GM12878 (cell line): ENCODE measurements around the gene KLHL3. TPM values are rescaled to one million over a fixed set of nuclear protein-coding genes. Genes with fewer than 3 reads are reported as not detected.

ENCODE experiments used
- ATAC-seq: fragments of 200-7000 bp; cut with Tn5 transposase; 3 replicates; pipeline ENCODE4 v1.9.1; 2020; ENCODE audit warnings: mild to moderate bottlenecking, moderate library complexity
- BruUV-seq: library from RNA; stranded (reverse); fragments of 400-500 nt; replicated peaks from 2 replicates; lab custom pipeline; 2021; lab: Mats Ljungman, UMichigan
- CTCF ChIA-PET: fragments of 300-600 bp; sonication (Branson Sonifier 250); formaldehyde crosslinking; extraction: SDS; loops from one replicate; lab custom pipeline; 2021; ENCODE audit warnings: inconsistent platforms; lab: Yijun Ruan, JAX
- POLR2A ChIA-PET: fragments of 350-600 bp; formaldehyde crosslinking; extraction: SDS; loops from one replicate; lab custom pipeline; 2021; ENCODE audit warnings: inconsistent platforms; lab: Charles Lee
- RAD21 ChIA-PET: fragments of 300-600 bp; sonication (Branson Sonifier 250); formaldehyde crosslinking; loops from one replicate; lab custom pipeline; 2023; ENCODE audit warnings: antibody characterized with exemption; ENCODE audit not compliant: unreplicated experiment; lab: Charles Lee
- SMC1A ChIA-PET: fragments of 300-600 bp; sonication (Branson Sonifier 250); formaldehyde crosslinking; loops from one replicate; lab custom pipeline; 2023; ENCODE audit not compliant: unreplicated experiment, uncharacterized antibody; lab: Charles Lee
- DNase-seq: peaks from one replicate; pipeline ENCODE4 v3.0.0-alpha.2; 2011; ENCODE audit warnings: low read depth, low spot score
- FAIRE-seq: peaks from 3 replicates; lab custom pipeline; 2011; peaks lifted over from hg19 to GRCh38; lab: Jason Lieb, UNC
- H2AFZ ChIP-seq: 2 replicates; pipeline ENCODE4 v1.6.0; 2011; ENCODE audit warnings: low read depth, low read length, control low read depth; ENCODE audit not compliant: control insufficient read depth
- H3K27ac ChIP-seq: 2 replicates; pipeline ENCODE4 v1.5.1; 2011; ENCODE audit warnings: control low read depth; ENCODE audit not compliant: control insufficient read depth, insufficient read depth
- H3K27me3 ChIP-seq, 2 experiments: replicated peaks in 1 of 2; 2 replicates each; pipeline versions ENCODE4 v1.6.0 to v1.6.1; 2011; ENCODE audit warnings: low read length in 1 of 2; ENCODE audit not compliant: control insufficient read depth in 2 of 2, insufficient read depth in 2 of 2
- H3K36me3 ChIP-seq, 2 experiments: 2 replicates each; pipeline ENCODE4 v1.5.1; 2011; ENCODE audit warnings: low read length in 1 of 2; ENCODE audit not compliant: control insufficient read depth in 2 of 2, insufficient read depth in 2 of 2
- H3K4me1 ChIP-seq: 2 replicates; pipeline ENCODE4 v1.6.1; 2011; ENCODE audit warnings: mild to moderate bottlenecking, low read length, moderate library complexity, mixed read lengths; ENCODE audit not compliant: control insufficient read depth, insufficient read depth
- H3K4me2 ChIP-seq: 2 replicates; pipeline ENCODE4 v1.6.0; 2011; ENCODE audit warnings: control low read depth; ENCODE audit not compliant: control insufficient read depth, insufficient read depth
- H3K4me3 ChIP-seq: fragments of 200-600 bp; sonication (generic); 2 replicates; pipeline ENCODE4 v1.5.1; 2016
- H3K79me2 ChIP-seq: 2 replicates; pipeline ENCODE4 v1.6.0; 2011; ENCODE audit warnings: low read length; ENCODE audit not compliant: control insufficient read depth, insufficient read depth
- H3K9ac ChIP-seq: 2 replicates; pipeline ENCODE4 v1.8.0; 2011; ENCODE audit warnings: low read length, control low read depth, mixed read lengths; ENCODE audit not compliant: control insufficient read depth, insufficient read depth
- H3K9me3 ChIP-seq: replicated peaks from 3 replicates; pipeline ENCODE4 v1.5.1; 2011; ENCODE audit warnings: mild to moderate bottlenecking, low read length; ENCODE audit not compliant: control insufficient read depth, insufficient read depth
- H4K20me1 ChIP-seq: 2 replicates; pipeline ENCODE4 v1.6.0; 2011; ENCODE audit not compliant: control insufficient read depth, insufficient read depth
- BHLHE40 ChIP-seq, 2 experiments: fragments of 450-650 bp in 1 of 2; IDR thresholded peaks; 2 replicates each; pipeline ENCODE4 v1.6.1; 2011 to 2017; ENCODE audit warnings: low read depth in 2 of 2, borderline replicate concordance in 1 of 2, improper control_type of control experiment in 1 of 2, low read length in 1 of 2, mild to moderate bottlenecking in 1 of 2
- CBFB ChIP-seq: IDR thresholded peaks from 2 replicates; pipeline ENCODE4 v1.6.1; 2016; ENCODE audit warnings: antibody characterized with exemption, low read depth
- IKZF2 ChIP-seq, 2 experiments: fragments of 450-650 bp; IDR thresholded peaks; 2 replicates each; pipeline ENCODE4 v1.6.1; 2017; ENCODE audit warnings: mild to moderate bottlenecking in 2 of 2, moderate library complexity in 2 of 2
- MEF2A ChIP-seq: IDR thresholded peaks from 2 replicates; pipeline ENCODE4 v1.6.1; 2011; ENCODE audit warnings: low read depth, mild to moderate bottlenecking, low read length, moderate library complexity; ENCODE audit not compliant: insufficient read depth
- MEF2B ChIP-seq: fragments of 450-650 bp; IDR thresholded peaks from 2 replicates; pipeline ENCODE4 v1.6.1; 2018; ENCODE audit warnings: mild to moderate bottlenecking, moderate library complexity; ENCODE audit not compliant: partially characterized antibody, poor library complexity, severe bottlenecking
- NR2F1 ChIP-seq: fragments of 450-650 bp; conservative IDR thresholded peaks from 2 replicates; pipeline ENCODE4 v1.6.1; 2017; ENCODE audit warnings: mild to moderate bottlenecking
- PBX3 ChIP-seq: IDR thresholded peaks from 2 replicates; pipeline ENCODE4 v1.6.1; 2011; ENCODE audit warnings: mild to moderate bottlenecking, low read depth, low read length, moderate library complexity; ENCODE audit not compliant: insufficient replicate concordance
- PML ChIP-seq: IDR thresholded peaks from 2 replicates; pipeline ENCODE4 v1.6.1; 2012; ENCODE audit warnings: low read length, inconsistent platforms
- POLR2A ChIP-seq: IDR thresholded peaks from 2 replicates; pipeline ENCODE4 v1.6.1; 2011; ENCODE audit warnings: low read depth, mild to moderate bottlenecking, low read length
- RAD51 ChIP-seq: fragments of 450-650 bp; IDR thresholded peaks from 2 replicates; pipeline ENCODE4 v1.6.1; 2016; ENCODE audit warnings: moderate library complexity, mild to moderate bottlenecking, inconsistent platforms
- SKIL ChIP-seq: fragments of 450-650 bp; IDR thresholded peaks from 2 replicates; pipeline ENCODE4 v1.6.1; 2017; ENCODE audit warnings: mild to moderate bottlenecking, low read depth, inconsistent platforms; ENCODE audit not compliant: poor library complexity, severe bottlenecking
- SMARCA5 ChIP-seq: fragments of 450-650 bp; IDR thresholded peaks from 2 replicates; pipeline ENCODE4 v1.6.1; 2017; ENCODE audit warnings: mild to moderate bottlenecking
- SMC3 ChIP-seq: IDR thresholded peaks from 2 replicates; pipeline ENCODE4 v1.6.1; 2011; ENCODE audit warnings: low read length, improper control_type of control experiment, borderline replicate concordance
- SPI1 ChIP-seq: IDR thresholded peaks from 2 replicates; pipeline ENCODE4 v1.6.1; 2011; ENCODE audit warnings: low read depth, mild to moderate bottlenecking, low read length, moderate library complexity, borderline replicate concordance; ENCODE audit not compliant: insufficient read depth
- TBL1XR1 ChIP-seq: IDR thresholded peaks from 2 replicates; pipeline ENCODE4 v1.6.1; 2012; ENCODE audit warnings: low read depth, low read length, improper control_type of control experiment
- TCF3 ChIP-seq: IDR thresholded peaks from 2 replicates; pipeline ENCODE4 v1.6.1; 2012; ENCODE audit warnings: low read depth, mild to moderate bottlenecking, low read length, borderline replicate concordance; ENCODE audit not compliant: insufficient read depth
- ZBTB40 ChIP-seq: fragments of 450-650 bp; IDR thresholded peaks from 2 replicates; pipeline ENCODE4 v1.6.1; 2016; ENCODE audit warnings: mild to moderate bottlenecking, moderate library complexity, borderline replicate concordance
- ZNF24 ChIP-seq: fragments of 450-650 bp; IDR thresholded peaks from 2 replicates; pipeline ENCODE4 v1.6.1; 2017; ENCODE audit warnings: antibody characterized with exemption, mild to moderate bottlenecking
- ZNF622 ChIP-seq: fragments of 450-650 bp; IDR thresholded peaks from 2 replicates; pipeline ENCODE4 v1.6.1; 2017; ENCODE audit warnings: mild to moderate bottlenecking, inconsistent platforms
- ZSCAN29 ChIP-seq: fragments of 450-650 bp; IDR thresholded peaks from 2 replicates; pipeline ENCODE4 v1.6.1; 2017; ENCODE audit warnings: mild to moderate bottlenecking, moderate library complexity
- WGBS: methylation state at CpG from one replicate; pipeline ENCODE4 v1.1.6; 2016; ENCODE audit warnings: low lambda C conversion rate; ENCODE audit not compliant: insufficient replicate concordance, insufficient coverage; ENCODE audit errors: missing lambda C conversion rate; 5-methylcytosine and 5-hydroxymethylcytosine counted together
- in situ Hi-C: fragments of 300-500 bp; cut with MboI; formaldehyde crosslinking; loops from 9 replicates; pipeline ENCODE4 v1.14.3; 2018; ENCODE audit warnings: mixed read lengths
- intact Hi-C: fragments of 100-400 bp; cut with micrococcal nuclease; formaldehyde crosslinking; loops from one replicate; pipeline ENCODE4 v1.14.2; 2022; ENCODE audit not compliant: unreplicated experiment
- polyA plus RNA-seq, 11 experiments: library from polyadenylated mRNA; depleted of rRNA in 4 of 11; unstranded in 6 of 11; stranded (reverse) in 5 of 11; fragments of >200 nt; fragmentation: Nextera tagmentation in 4 of 11; fragmentation: Illumina TruSeq in 1 of 11; extraction: Ambion mirVana in 4 of 11; extraction: Trizol in 1 of 11; gene quantifications; 1 replicate in 1 of 11; 2 replicates in 10 of 11; pipeline versions ENCODE4 v1.2.1 to v1.2.3, GENCODE V29; 2011 to 2016; ENCODE audit warnings: inconsistent platforms in 2 of 11, missing spikeins in 2 of 11, low read depth in 1 of 11
- total RNA-seq, 4 experiments: library from RNA; depleted of rRNA in 3 of 4; stranded (reverse); fragments of >200 nt in 3 of 4; fragmentation: Illumina TruSeq in 1 of 4; extraction: Trizol in 1 of 4; gene quantifications; 2 replicates each; pipeline versions ENCODE4 v1.2.1 to v1.2.3, GENCODE V29; 2013 to 2021

KLHL3 gene
- total and polyA plus RNA-seq, 10 of the 15 experiments (the other 5 are each of a cell fraction or from before 2014, with no cell fraction given): 1.7 to 11.7 (median 5.6) TPM

- Histone ChIP-seq H3K9me3 (no peaks in the 10 kb centered on the region), H3K79me2 (no peaks in the 10 kb centered on the region), H2AFZ (no peak overlapping the region), H3K9ac (no peak overlapping the region), H3K4me2 (no peak overlapping the region), H3K4me1 (no peaks in the 10 kb centered on the region), H3K4me3 (no peak overlapping the region), H3K27ac (no peak overlapping the region), H3K36me3 (no peaks in the 10 kb centered on the region), H3K27me3 (peaks cover 1 to 10% of the 10 kb centered on the region in 2 experiments; a peak in 3 of 4 replicates), H4K20me1 (no peaks in the 10 kb centered on the region)
- CTCF ChIA-PET: no interaction called here
- TF ChIP-seq PML (no peak), ZNF622 (no peak), IKZF2 (IDR thresholded peaks at IDR 0.05) (no peak), MEF2B (no peak), SMARCA5 (no peak), SKIL (no peak), SPI1 (no peak), BHLHE40 (IDR thresholded peaks at IDR 0.05; ENCODE audit: borderline replicate concordance in 1 of 2, low read depth in 2 of 2, low read length in 1 of 2) (no peak), ZNF24 (no peak), ZSCAN29 (no peak), PBX3 (no peak), CBFB (no peak), TCF3 (no peak), NR2F1 (no peak), SMC3 (no peak), RAD51 (no peak), POLR2A (no peak), ZBTB40 (no peak), TBL1XR1 (no peak), MEF2A (no peak)
- SMC1A ChIA-PET: no interaction called here
- BruUV-seq: no TSS peak
- 0% methylated on average over 2 of the region's 2 CpGs for WGBS
- in situ Hi-C loops: no loop called here
- FAIRE-seq: no peak
- no peak for ATAC-seq
- intact Hi-C loops: no loop called here
- no peak for DNase-seq
- RAD21 ChIA-PET: no interaction called here
- POLR2A ChIA-PET: no interaction called here
Measured at GRCh38 chr5:137606401-137606800, 129.5 kb downstream of the KLHL3 start.
